H1 (cell line): Measurements from ENCODE around the gene FOXN1. TPM values are rescaled to one million over a fixed set of nuclear protein-coding genes. Genes with fewer than 3 reads are reported as not detected.

Experiments
- ATF2 ChIP-seq: IDR thresholded peaks from 2 replicates; pipeline ENCODE4 v1.6.1; 2012; ENCODE audit warnings: low read length, inconsistent platforms
- EZH2 ChIP-seq: fragments of 200-600 bp; sonication (generic); IDR thresholded peaks from 2 replicates; pipeline ENCODE4 v1.7.1; 2012; ENCODE audit warnings: low read depth, mild to moderate bottlenecking, moderate library complexity, low read length, inconsistent platforms; ENCODE audit not compliant: severe bottlenecking
- FOSL1 ChIP-seq: IDR thresholded peaks from 2 replicates; pipeline ENCODE4 v1.6.1; 2011; ENCODE audit warnings: mild to moderate bottlenecking, low read depth, low read length, moderate library complexity; ENCODE audit not compliant: insufficient read depth
- KDM5A ChIP-seq: fragments of 200-600 bp; IDR thresholded peaks from 2 replicates; pipeline ENCODE4 v1.7.1; 2012; ENCODE audit warnings: mild to moderate bottlenecking, low read length, inconsistent platforms, mixed read lengths
- PHF8 ChIP-seq: fragments of 200-600 bp; sonication (generic); conservative IDR thresholded peaks from 2 replicates; pipeline ENCODE4 v1.7.1; 2012; ENCODE audit warnings: low read depth, mild to moderate bottlenecking, inconsistent platforms, low read length, moderate library complexity
- polyA plus RNA-seq, 7 experiments: library from polyadenylated mRNA; depleted of rRNA in 3 of 7; stranded (reverse) in 5 of 7; unstranded in 2 of 7; fragments of >200 nt in 5 of 7; fragments of 200-250 nt in 2 of 7; gene quantifications; 1 replicate in 5 of 7; 2 replicates in 1 of 7; 4 replicates in 1 of 7; pipeline versions ENCODE4 v1.2.1 to v1.2.3, GENCODE V29; 2011 to 2013; ENCODE audit warnings: missing spikeins in 2 of 7, mixed read lengths in 2 of 7
- total RNA-seq: library from RNA; stranded (reverse); fragmentation: NEBNext Ultra II Directional; extraction: Animal tissue kit (Norgen Biotek cat#: 25700); gene quantifications from 2 replicates; pipeline ENCODE4 v1.2.1, GENCODE V29; 2021

Gene FOXN1
- total and polyA plus RNA-seq, 2 of the 8 experiments (the other 6 are each of a cell fraction or from before 2014, with no cell fraction given): not detected

GRCh38 chr17:28584434-28584833, 78.3 kb downstream of the FOXN1 start (continued):
- no peak for TF ChIP-seq PHF8
- TF ChIP-seq FOSL1: no peak
- TF ChIP-seq ATF2: no peak
- TF ChIP-seq EZH2: no peak
- TF ChIP-seq KDM5A: no peak
